SK-N-SH (cell line): Measurements from ENCODE around the gene PLK2.

Source experiments
- EP300 ChIP-seq, 2 experiments: IDR thresholded peaks; 2 replicates each; pipeline versions ENCODE4 v1.4.0 to v1.6.1; 2012; ENCODE audit warnings: borderline replicate concordance in 1 of 2, low read depth in 1 of 2, low read length in 1 of 2
- GABPA ChIP-seq: IDR thresholded peaks from 2 replicates; pipeline ENCODE4 v1.4.0; 2012; ENCODE audit warnings: low read depth, mild to moderate bottlenecking
- GATA2 ChIP-seq: sonication (generic); formaldehyde crosslinking; IDR thresholded peaks from 2 replicates; pipeline ENCODE4 v1.5.0; 2020; ENCODE audit warnings: mild to moderate bottlenecking, missing genetic modification reagents
- MXI1 ChIP-seq: IDR thresholded peaks from 2 replicates; pipeline ENCODE4 v1.6.1; 2012; ENCODE audit warnings: mild to moderate bottlenecking, low read depth, low read length, improper control_type of control experiment
- POLR2AphosphoS5 ChIP-seq: IDR thresholded peaks from 2 replicates; pipeline ENCODE4 v1.6.1; 2012; ENCODE audit warnings: low read depth, low read length
- RFX5 ChIP-seq: IDR thresholded peaks from 2 replicates; pipeline ENCODE4 v1.6.1; 2012; ENCODE audit warnings: mild to moderate bottlenecking, improper control_type of control experiment, low read length
- SMC3 ChIP-seq: IDR thresholded peaks from 2 replicates; pipeline ENCODE4 v1.6.1; 2012; ENCODE audit warnings: low read depth, low read length, improper control_type of control experiment
- TAF1 ChIP-seq: IDR thresholded peaks from 2 replicates; pipeline ENCODE4 v1.6.1; 2012; ENCODE audit warnings: low read depth, mild to moderate bottlenecking, low read length, moderate library complexity, borderline replicate concordance
- TCF12 ChIP-seq: IDR thresholded peaks from 2 replicates; pipeline ENCODE4 v1.4.0; 2012
- YY1 ChIP-seq: IDR thresholded peaks from 2 replicates; pipeline ENCODE4 v1.4.0; 2012; ENCODE audit warnings: low read depth, mild to moderate bottlenecking
- TF ChIP-seq, protein P1 (sequence below): fragments of 200-600 bp; sonication (generic); IDR thresholded peaks from 2 replicates; pipeline ENCODE4 v1.6.1; 2017; ENCODE audit warnings: antibody characterized with exemption, mild to moderate bottlenecking, moderate library complexity
- TF ChIP-seq, protein P2 (sequence below): IDR thresholded peaks from 2 replicates; pipeline ENCODE4 v1.6.1; 2012; ENCODE audit warnings: mild to moderate bottlenecking, low read depth, low read length, moderate library complexity
- TF ChIP-seq, protein P3 (sequence below): IDR thresholded peaks from 2 replicates; pipeline ENCODE4; 2012

DNA sequence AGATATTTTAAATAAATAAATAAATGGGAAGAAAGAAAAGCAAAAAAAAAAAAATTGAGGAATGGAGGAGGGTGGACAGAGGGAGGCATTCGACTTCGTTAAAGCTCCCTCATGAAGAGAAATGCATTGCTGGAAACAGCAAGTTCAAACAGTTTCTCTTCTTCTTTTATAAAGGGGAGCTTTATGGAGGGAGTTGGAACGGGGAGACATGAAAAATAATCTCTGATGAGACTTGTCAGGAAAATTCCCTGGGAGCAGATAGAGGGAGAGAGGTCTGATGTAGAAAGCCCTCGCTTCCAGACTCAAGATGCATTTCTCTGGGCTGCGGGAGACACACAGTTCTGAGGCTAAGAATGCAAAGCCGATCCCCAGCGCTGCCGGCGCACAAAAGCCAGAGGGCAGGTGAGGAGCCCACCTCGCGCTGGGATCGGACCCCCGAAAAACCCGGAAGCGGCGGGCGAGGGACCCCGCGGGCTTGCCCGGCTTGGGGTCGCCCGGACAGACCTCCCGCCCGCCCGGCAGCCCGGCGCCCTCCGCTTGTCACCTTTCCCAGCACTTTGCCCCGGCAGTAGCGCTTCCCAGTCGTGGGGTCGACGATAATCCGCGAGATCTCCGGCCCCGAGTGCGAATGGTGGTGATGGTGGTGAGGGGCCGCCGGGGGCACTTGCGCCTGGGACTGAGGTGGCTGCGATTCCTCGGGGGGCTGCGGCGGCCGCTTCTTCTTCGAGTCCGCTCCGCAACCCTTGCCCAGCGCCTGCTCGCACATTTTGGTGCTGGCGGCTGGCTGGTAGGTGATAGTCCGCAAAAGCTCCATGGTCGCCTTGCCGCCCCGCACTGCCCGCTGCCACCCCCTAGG is 512 bp downstream of the PLK2 start:
- no peak for TF ChIP-seq MXI1
- TF ChIP-seq, protein P1, sequence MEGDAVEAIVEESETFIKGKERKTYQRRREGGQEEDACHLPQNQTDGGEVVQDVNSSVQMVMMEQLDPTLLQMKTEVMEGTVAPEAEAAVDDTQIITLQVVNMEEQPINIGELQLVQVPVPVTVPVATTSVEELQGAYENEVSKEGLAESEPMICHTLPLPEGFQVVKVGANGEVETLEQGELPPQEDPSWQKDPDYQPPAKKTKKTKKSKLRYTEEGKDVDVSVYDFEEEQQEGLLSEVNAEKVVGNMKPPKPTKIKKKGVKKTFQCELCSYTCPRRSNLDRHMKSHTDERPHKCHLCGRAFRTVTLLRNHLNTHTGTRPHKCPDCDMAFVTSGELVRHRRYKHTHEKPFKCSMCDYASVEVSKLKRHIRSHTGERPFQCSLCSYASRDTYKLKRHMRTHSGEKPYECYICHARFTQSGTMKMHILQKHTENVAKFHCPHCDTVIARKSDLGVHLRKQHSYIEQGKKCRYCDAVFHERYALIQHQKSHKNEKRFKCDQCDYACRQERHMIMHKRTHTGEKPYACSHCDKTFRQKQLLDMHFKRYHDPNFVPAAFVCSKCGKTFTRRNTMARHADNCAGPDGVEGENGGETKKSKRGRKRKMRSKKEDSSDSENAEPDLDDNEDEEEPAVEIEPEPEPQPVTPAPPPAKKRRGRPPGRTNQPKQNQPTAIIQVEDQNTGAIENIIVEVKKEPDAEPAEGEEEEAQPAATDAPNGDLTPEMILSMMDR, result no peak
- no peak for TF ChIP-seq EP300 (IDR thresholded peaks at IDR 0.05; ENCODE audit: borderline replicate concordance in 1 of 2, low read depth in 1 of 2, low read length in 1 of 2)
- no peak; the same call in none of the 2 replicates for TF ChIP-seq POLR2AphosphoS5
- TF ChIP-seq SMC3, result no peak
- TF ChIP-seq, protein P2, sequence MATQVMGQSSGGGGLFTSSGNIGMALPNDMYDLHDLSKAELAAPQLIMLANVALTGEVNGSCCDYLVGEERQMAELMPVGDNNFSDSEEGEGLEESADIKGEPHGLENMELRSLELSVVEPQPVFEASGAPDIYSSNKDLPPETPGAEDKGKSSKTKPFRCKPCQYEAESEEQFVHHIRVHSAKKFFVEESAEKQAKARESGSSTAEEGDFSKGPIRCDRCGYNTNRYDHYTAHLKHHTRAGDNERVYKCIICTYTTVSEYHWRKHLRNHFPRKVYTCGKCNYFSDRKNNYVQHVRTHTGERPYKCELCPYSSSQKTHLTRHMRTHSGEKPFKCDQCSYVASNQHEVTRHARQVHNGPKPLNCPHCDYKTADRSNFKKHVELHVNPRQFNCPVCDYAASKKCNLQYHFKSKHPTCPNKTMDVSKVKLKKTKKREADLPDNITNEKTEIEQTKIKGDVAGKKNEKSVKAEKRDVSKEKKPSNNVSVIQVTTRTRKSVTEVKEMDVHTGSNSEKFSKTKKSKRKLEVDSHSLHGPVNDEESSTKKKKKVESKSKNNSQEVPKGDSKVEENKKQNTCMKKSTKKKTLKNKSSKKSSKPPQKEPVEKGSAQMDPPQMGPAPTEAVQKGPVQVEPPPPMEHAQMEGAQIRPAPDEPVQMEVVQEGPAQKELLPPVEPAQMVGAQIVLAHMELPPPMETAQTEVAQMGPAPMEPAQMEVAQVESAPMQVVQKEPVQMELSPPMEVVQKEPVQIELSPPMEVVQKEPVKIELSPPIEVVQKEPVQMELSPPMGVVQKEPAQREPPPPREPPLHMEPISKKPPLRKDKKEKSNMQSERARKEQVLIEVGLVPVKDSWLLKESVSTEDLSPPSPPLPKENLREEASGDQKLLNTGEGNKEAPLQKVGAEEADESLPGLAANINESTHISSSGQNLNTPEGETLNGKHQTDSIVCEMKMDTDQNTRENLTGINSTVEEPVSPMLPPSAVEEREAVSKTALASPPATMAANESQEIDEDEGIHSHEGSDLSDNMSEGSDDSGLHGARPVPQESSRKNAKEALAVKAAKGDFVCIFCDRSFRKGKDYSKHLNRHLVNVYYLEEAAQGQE, result no peak
- TF ChIP-seq TAF1, result no peak
- TF ChIP-seq YY1, result no peak
- TF ChIP-seq, protein P3, sequence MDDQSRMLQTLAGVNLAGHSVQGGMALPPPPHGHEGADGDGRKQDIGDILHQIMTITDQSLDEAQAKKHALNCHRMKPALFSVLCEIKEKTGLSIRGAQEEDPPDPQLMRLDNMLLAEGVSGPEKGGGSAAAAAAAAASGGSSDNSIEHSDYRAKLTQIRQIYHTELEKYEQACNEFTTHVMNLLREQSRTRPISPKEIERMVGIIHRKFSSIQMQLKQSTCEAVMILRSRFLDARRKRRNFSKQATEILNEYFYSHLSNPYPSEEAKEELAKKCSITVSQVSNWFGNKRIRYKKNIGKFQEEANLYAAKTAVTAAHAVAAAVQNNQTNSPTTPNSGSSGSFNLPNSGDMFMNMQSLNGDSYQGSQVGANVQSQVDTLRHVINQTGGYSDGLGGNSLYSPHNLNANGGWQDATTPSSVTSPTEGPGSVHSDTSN, result no peak
- no peak for TF ChIP-seq TCF12
- no peak for TF ChIP-seq RFX5
- no peak for TF ChIP-seq GABPA
- TF ChIP-seq GATA2, result no peak
